GM12878 (cell line): Measurements from ENCODE around the gene NRTN. TPM values are rescaled to one million over a fixed set of nuclear protein-coding genes. Genes with fewer than 3 reads are reported as not detected.

ENCODE experiments used
- ATAC-seq: fragments of 200-7000 bp; cut with Tn5 transposase; 3 replicates; pipeline ENCODE4 v1.9.1; 2020; ENCODE audit warnings: mild to moderate bottlenecking, moderate library complexity
- BruUV-seq: library from RNA; stranded (reverse); fragments of 400-500 nt; replicated peaks from 2 replicates; lab custom pipeline; 2021; lab: Mats Ljungman, UMichigan
- CTCF ChIA-PET: fragments of 300-600 bp; sonication (Branson Sonifier 250); formaldehyde crosslinking; extraction: SDS; loops from one replicate; lab custom pipeline; 2021; ENCODE audit warnings: inconsistent platforms; lab: Yijun Ruan, JAX
- POLR2A ChIA-PET: fragments of 350-600 bp; formaldehyde crosslinking; extraction: SDS; loops from one replicate; lab custom pipeline; 2021; ENCODE audit warnings: inconsistent platforms; lab: Charles Lee
- RAD21 ChIA-PET: fragments of 300-600 bp; sonication (Branson Sonifier 250); formaldehyde crosslinking; loops from one replicate; lab custom pipeline; 2023; ENCODE audit warnings: antibody characterized with exemption; ENCODE audit not compliant: unreplicated experiment; lab: Charles Lee
- SMC1A ChIA-PET: fragments of 300-600 bp; sonication (Branson Sonifier 250); formaldehyde crosslinking; loops from one replicate; lab custom pipeline; 2023; ENCODE audit not compliant: unreplicated experiment, uncharacterized antibody; lab: Charles Lee
- DNase-seq: peaks from one replicate; pipeline ENCODE4 v3.0.0-alpha.2; 2011; ENCODE audit warnings: low read depth, low spot score
- FAIRE-seq: peaks from 3 replicates; lab custom pipeline; 2011; peaks lifted over from hg19 to GRCh38; lab: Jason Lieb, UNC
- H2AFZ ChIP-seq: 2 replicates; pipeline ENCODE4 v1.6.0; 2011; ENCODE audit warnings: low read depth, low read length, control low read depth; ENCODE audit not compliant: control insufficient read depth
- H3K27ac ChIP-seq: 2 replicates; pipeline ENCODE4 v1.5.1; 2011; ENCODE audit warnings: control low read depth; ENCODE audit not compliant: control insufficient read depth, insufficient read depth
- H3K27me3 ChIP-seq, 2 experiments: replicated peaks in 1 of 2; 2 replicates each; pipeline versions ENCODE4 v1.6.0 to v1.6.1; 2011; ENCODE audit warnings: low read length in 1 of 2; ENCODE audit not compliant: control insufficient read depth in 2 of 2, insufficient read depth in 2 of 2
- H3K36me3 ChIP-seq, 2 experiments: 2 replicates each; pipeline ENCODE4 v1.5.1; 2011; ENCODE audit warnings: low read length in 1 of 2; ENCODE audit not compliant: control insufficient read depth in 2 of 2, insufficient read depth in 2 of 2
- H3K4me1 ChIP-seq: 2 replicates; pipeline ENCODE4 v1.6.1; 2011; ENCODE audit warnings: mild to moderate bottlenecking, low read length, moderate library complexity, mixed read lengths; ENCODE audit not compliant: control insufficient read depth, insufficient read depth
- H3K4me2 ChIP-seq: 2 replicates; pipeline ENCODE4 v1.6.0; 2011; ENCODE audit warnings: control low read depth; ENCODE audit not compliant: control insufficient read depth, insufficient read depth
- H3K4me3 ChIP-seq: fragments of 200-600 bp; sonication (generic); 2 replicates; pipeline ENCODE4 v1.5.1; 2016
- H3K79me2 ChIP-seq: 2 replicates; pipeline ENCODE4 v1.6.0; 2011; ENCODE audit warnings: low read length; ENCODE audit not compliant: control insufficient read depth, insufficient read depth
- H3K9ac ChIP-seq: 2 replicates; pipeline ENCODE4 v1.8.0; 2011; ENCODE audit warnings: low read length, control low read depth, mixed read lengths; ENCODE audit not compliant: control insufficient read depth, insufficient read depth
- H3K9me3 ChIP-seq: replicated peaks from 3 replicates; pipeline ENCODE4 v1.5.1; 2011; ENCODE audit warnings: mild to moderate bottlenecking, low read length; ENCODE audit not compliant: control insufficient read depth, insufficient read depth
- H4K20me1 ChIP-seq: 2 replicates; pipeline ENCODE4 v1.6.0; 2011; ENCODE audit not compliant: control insufficient read depth, insufficient read depth
- FOXK2 ChIP-seq: fragments of 450-650 bp; IDR thresholded peaks from 2 replicates; pipeline ENCODE4 v1.6.1; 2017; ENCODE audit warnings: mild to moderate bottlenecking, moderate library complexity
- POLR2A ChIP-seq: IDR thresholded peaks from 2 replicates; pipeline ENCODE4 v1.6.1; 2011; ENCODE audit warnings: low read depth, mild to moderate bottlenecking, low read length
- POU2F2 ChIP-seq: IDR thresholded peaks from 3 replicates; pipeline ENCODE4 v1.6.1; 2011; ENCODE audit warnings: low read depth, mild to moderate bottlenecking, low read length, borderline replicate concordance
- RCOR1 ChIP-seq: conservative IDR thresholded peaks from 2 replicates; pipeline ENCODE4 v1.6.1; 2012; ENCODE audit warnings: low read depth, low read length, improper control_type of control experiment
- REST ChIP-seq: IDR thresholded peaks from 2 replicates; pipeline ENCODE4 v1.6.1; 2012; ENCODE audit warnings: mild to moderate bottlenecking, low read depth, low read length
- RFX5 ChIP-seq: IDR thresholded peaks from 2 replicates; pipeline ENCODE4 v1.6.1; 2011; ENCODE audit warnings: low read depth, low read length, improper control_type of control experiment
- SMAD1 ChIP-seq: fragments of 450-650 bp; IDR thresholded peaks from 2 replicates; pipeline ENCODE4 v1.6.1; 2018; ENCODE audit warnings: mild to moderate bottlenecking, low read depth; ENCODE audit not compliant: partially characterized antibody
- ZNF217 ChIP-seq: fragments of 450-650 bp; IDR thresholded peaks from 2 replicates; pipeline ENCODE4 v1.6.1; 2017; ENCODE audit warnings: antibody characterized with exemption, mild to moderate bottlenecking
- WGBS: methylation state at CpG from one replicate; pipeline ENCODE4 v1.1.6; 2016; ENCODE audit warnings: low lambda C conversion rate; ENCODE audit not compliant: insufficient replicate concordance, insufficient coverage; ENCODE audit errors: missing lambda C conversion rate; 5-methylcytosine and 5-hydroxymethylcytosine counted together
- in situ Hi-C: fragments of 300-500 bp; cut with MboI; formaldehyde crosslinking; loops from 9 replicates; pipeline ENCODE4 v1.14.3; 2018; ENCODE audit warnings: mixed read lengths
- intact Hi-C: fragments of 100-400 bp; cut with micrococcal nuclease; formaldehyde crosslinking; loops from one replicate; pipeline ENCODE4 v1.14.2; 2022; ENCODE audit not compliant: unreplicated experiment
- polyA plus RNA-seq, 11 experiments: library from polyadenylated mRNA; depleted of rRNA in 4 of 11; unstranded in 6 of 11; stranded (reverse) in 5 of 11; fragments of >200 nt; fragmentation: Nextera tagmentation in 4 of 11; fragmentation: Illumina TruSeq in 1 of 11; extraction: Ambion mirVana in 4 of 11; extraction: Trizol in 1 of 11; gene quantifications; 1 replicate in 1 of 11; 2 replicates in 10 of 11; pipeline versions ENCODE4 v1.2.1 to v1.2.3, GENCODE V29; 2011 to 2016; ENCODE audit warnings: inconsistent platforms in 2 of 11, missing spikeins in 2 of 11, low read depth in 1 of 11
- total RNA-seq, 4 experiments: library from RNA; depleted of rRNA in 3 of 4; stranded (reverse); fragments of >200 nt in 3 of 4; fragmentation: Illumina TruSeq in 1 of 4; extraction: Trizol in 1 of 4; gene quantifications; 2 replicates each; pipeline versions ENCODE4 v1.2.1 to v1.2.3, GENCODE V29; 2013 to 2021
- TF ChIP-seq, protein P1 (sequence below): fragments of 450-650 bp; IDR thresholded peaks from 2 replicates; pipeline ENCODE4 v1.6.1; 2016; ENCODE audit warnings: mild to moderate bottlenecking

The NRTN gene
- total and polyA plus RNA-seq, 10 of the 15 experiments (the other 5 are each of a cell fraction or from before 2014, with no cell fraction given) = not detected

DNA sequence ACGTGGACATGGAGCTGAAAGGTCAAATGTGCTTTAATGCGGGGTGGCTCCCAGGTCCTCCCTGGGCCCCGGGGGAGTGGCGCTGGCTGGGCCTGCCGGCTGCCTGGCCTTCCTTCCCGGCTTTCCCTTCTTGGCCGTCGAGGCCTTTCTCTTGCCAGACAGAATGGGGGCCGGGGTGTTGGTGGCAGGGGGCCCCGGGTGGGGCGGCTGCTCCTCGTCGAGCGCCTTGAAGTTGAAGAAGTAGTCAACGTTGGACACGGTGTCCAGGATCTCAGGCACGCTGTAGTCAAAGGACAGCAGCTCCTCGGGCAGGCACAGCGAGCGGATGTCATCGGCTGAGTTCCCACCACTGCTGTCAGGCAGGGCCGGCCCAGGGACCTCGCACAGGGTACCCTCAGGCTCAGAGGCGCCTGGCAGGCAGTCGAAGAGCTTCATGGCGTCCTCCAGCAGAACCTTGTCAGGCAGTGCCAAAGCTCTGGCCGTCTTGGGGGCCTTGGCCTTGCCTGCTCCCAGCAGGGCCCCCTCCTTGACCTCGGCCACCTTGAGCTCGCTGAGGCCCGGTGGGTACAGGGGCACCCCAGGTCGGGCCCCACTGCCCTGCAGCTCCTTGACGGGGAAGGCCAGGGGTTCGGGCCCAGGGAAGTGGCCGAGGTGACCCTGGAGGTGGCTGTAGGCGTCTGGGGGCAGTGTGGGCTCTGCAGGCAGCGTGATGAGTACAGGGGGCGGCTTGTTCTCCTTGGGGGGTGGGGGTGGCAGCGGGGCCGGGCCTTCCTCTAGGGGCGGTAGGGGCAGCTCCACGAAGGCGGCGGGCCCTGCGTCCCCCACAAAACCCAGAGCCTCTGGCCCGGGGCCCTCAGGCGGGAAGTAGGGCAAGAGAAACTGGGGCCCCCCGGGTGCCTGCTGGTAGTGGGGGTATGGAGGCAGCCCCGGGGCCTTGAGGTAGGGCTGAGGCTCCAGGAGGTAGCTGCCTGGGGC lies 21.6 kb upstream of the NRTN start:
- in situ Hi-C loops (no loop called here), intact Hi-C loops (no loop called here)
- no peaks in the 10 kb centered on the region for H3K79me2 ChIP-seq
- no peak overlapping the region for H3K9ac ChIP-seq
- ATAC-seq (no peak; the same call in 2 of the 3 replicates), FAIRE-seq (no peak), DNase-seq (no peak)
- H3K27ac ChIP-seq = no peak overlapping the region
- ChIA-PET SMC1A (no interaction called here), RAD21 (no interaction called here), POLR2A (no interaction called here), CTCF (no interaction called here)
- WGBS = 92% methylated on average over 26 of the region's 48 CpGs
- BruUV-seq = no TSS peak
- H3K4me2 ChIP-seq = no peak overlapping the region
- no peaks in the 10 kb centered on the region for H4K20me1 ChIP-seq
- peaks cover 0 to 22% of the 10 kb centered on the region in 2 experiments; a peak in 3 of 4 replicates for H3K36me3 ChIP-seq
- TF ChIP-seq POLR2A (peak; percentile 52), FOXK2 (no peak)
- TF ChIP-seq, all 136 proteins: peak for 1
- no peaks in the 10 kb centered on the region for H3K27me3 ChIP-seq
- H2AFZ ChIP-seq = no peak overlapping the region
- H3K4me1 ChIP-seq = no peaks in the 10 kb centered on the region
- H3K4me3 ChIP-seq = no peak overlapping the region
- H3K9me3 ChIP-seq = no peaks in the 10 kb centered on the region

DNA sequence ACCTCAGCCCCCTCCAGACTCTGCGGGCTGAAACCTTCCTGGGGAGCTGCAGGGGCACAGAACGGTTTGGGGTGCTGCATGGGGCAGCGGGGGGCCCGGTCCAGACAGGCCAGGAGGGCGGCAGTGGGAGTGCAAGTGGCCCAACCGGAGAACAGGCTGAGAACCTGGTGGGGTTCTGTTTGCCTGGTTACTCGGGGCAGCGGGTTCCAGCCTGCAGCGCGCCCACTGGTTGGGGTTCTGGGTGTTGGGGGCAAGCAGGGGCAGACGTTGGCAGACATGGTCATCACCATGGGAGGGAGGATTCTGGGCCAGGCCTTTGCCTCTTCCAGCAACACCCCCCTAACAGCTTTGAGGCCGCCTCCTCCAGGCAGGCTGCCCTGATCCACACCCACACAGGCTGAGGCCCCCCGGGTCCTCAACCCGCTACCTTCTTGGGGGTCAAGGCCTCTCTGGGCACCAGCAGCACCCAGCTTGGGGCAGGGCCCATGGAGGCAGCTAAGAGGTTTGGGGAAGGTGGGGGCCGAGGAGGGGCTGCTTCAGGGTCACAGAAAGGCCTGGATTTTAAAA lies 20.2 kb upstream of the NRTN start, which contains the start of gene PRR22:
Gene PRR22 (minus strand): TSS at position 166 of the 567 bp plus-strand sequence. CDS start 86 bp downstream, at position 80.
- H3K27ac ChIP-seq = no peak within 1 kb of the TSS
- no peak within 1 kb of the TSS for H3K4me2 ChIP-seq
- in situ Hi-C loops = no loop called here
- no peak within 1 kb of the TSS for H2AFZ ChIP-seq
- H3K36me3 ChIP-seq = peaks cover 0 to 30% of the 10 kb centered on the region in 2 experiments; a peak in 3 of 4 replicates
- no TSS peak for BruUV-seq
- ATAC-seq = no peak
- RAD21 ChIA-PET = no interaction called here
- WGBS = 91% methylated on average over 15 of the region's 15 CpGs
- POLR2A ChIA-PET = no interaction called here
- no peaks in the 10 kb centered on the region; the same call in 1 of the 2 replicates for H3K79me2 ChIP-seq
- intact Hi-C loops = no loop called here
- CTCF ChIA-PET = no interaction called here
- no peaks in the 10 kb centered on the region for H3K27me3 ChIP-seq
- SMC1A ChIA-PET = no interaction called here
- FAIRE-seq = no peak
- H3K9ac ChIP-seq = no peak within 1 kb of the TSS
- no peak within 1 kb of the TSS for H3K4me3 ChIP-seq
- DNase-seq = no peak
- H3K4me1 ChIP-seq = no peaks in the 10 kb centered on the region
- H4K20me1 ChIP-seq = no peaks in the 10 kb centered on the region
- H3K9me3 ChIP-seq = no peaks in the 10 kb centered on the region
- no peak for TF ChIP-seq SMAD1
- TF ChIP-seq, protein P1, sequence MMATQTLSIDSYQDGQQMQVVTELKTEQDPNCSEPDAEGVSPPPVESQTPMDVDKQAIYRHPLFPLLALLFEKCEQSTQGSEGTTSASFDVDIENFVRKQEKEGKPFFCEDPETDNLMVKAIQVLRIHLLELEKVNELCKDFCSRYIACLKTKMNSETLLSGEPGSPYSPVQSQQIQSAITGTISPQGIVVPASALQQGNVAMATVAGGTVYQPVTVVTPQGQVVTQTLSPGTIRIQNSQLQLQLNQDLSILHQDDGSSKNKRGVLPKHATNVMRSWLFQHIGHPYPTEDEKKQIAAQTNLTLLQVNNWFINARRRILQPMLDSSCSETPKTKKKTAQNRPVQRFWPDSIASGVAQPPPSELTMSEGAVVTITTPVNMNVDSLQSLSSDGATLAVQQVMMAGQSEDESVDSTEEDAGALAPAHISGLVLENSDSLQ = no peak
- TF ChIP-seq POU2F2 = no peak
- TF ChIP-seq RCOR1 = no peak
- TF ChIP-seq RFX5 = no peak
- no peak for TF ChIP-seq ZNF217
- no peak for TF ChIP-seq REST
